HG02884 (cell line): ENCODE measurements around the gene ATXN3L.
"Not testable (repeated sequence)": the region's sequence is repeated elsewhere in the genome, so short reads cannot be mapped to it uniquely, and the experiment has no call there.

ENCODE experiments used
- ATAC-seq: cut with Tn5 transposase; IDR thresholded peaks from one replicate; pipeline ENCODE4 v1.9.1; 2021; ENCODE audit warnings: mild to moderate bottlenecking, moderate library complexity; ENCODE audit not compliant: unreplicated experiment

Gene ATXN3L

GRCh38 chrX:13307041-13307440 lies 12.8 kb downstream of the ATXN3L start:
- ATAC-seq: no peak

GRCh38 chrX:13305108-13305507 lies 14.7 kb downstream of the ATXN3L start:
- ATAC-seq: no peak

GRCh38 chrX:13304052-13304451 lies 15.8 kb downstream of the ATXN3L start:
- ATAC-seq: no peak

GRCh38 chrX:13303248-13303647 lies 16.6 kb downstream of the ATXN3L start:
- ATAC-seq: not testable (repeated sequence)

GRCh38 chrX:13298836-13299235 lies 21.0 kb downstream of the ATXN3L start:
- no peak for ATAC-seq

- no peak for ATAC-seq
These were observed 24.0 kb downstream of the ATXN3L start for GRCh38 chrX:13295841-13296240.

- no peak for ATAC-seq
These were observed 26.2 kb downstream of the ATXN3L start for GRCh38 chrX:13293700-13294099.

- no peak for ATAC-seq
These were observed 28.8 kb downstream of the ATXN3L start for GRCh38 chrX:13290891-13291614.

- ATAC-seq: no peak
These were observed 31.2 kb downstream of the ATXN3L start for GRCh38 chrX:13288671-13289070.

GRCh38 chrX:13287816-13288215 lies 32.0 kb downstream of the ATXN3L start:
- no peak for ATAC-seq

GRCh38 chrX:13285693-13286092 lies 34.2 kb downstream of the ATXN3L start:
- ATAC-seq: no peak

GRCh38 chrX:13285229-13285628 lies 34.6 kb downstream of the ATXN3L start:
- ATAC-seq: no peak

- ATAC-seq: no peak
These were observed 35.3 kb downstream of the ATXN3L start for GRCh38 chrX:13284570-13284969.

GRCh38 chrX:13283950-13284546 lies 35.8 kb downstream of the ATXN3L start:
- no peak for ATAC-seq

- no peak for ATAC-seq
These were observed 36.3 kb downstream of the ATXN3L start for GRCh38 chrX:13283512-13283911.

GRCh38 chrX:13281289-13281688 lies 38.6 kb downstream of the ATXN3L start:
- no peak for ATAC-seq

GRCh38 chrX:13279279-13280018 lies 40.4 kb downstream of the ATXN3L start:
- no peak for ATAC-seq

- ATAC-seq: no peak
These were observed 42.3 kb downstream of the ATXN3L start for GRCh38 chrX:13277539-13277938.

GRCh38 chrX:13276991-13277390 lies 42.9 kb downstream of the ATXN3L start:
- no peak for ATAC-seq

GRCh38 chrX:13275031-13275430 lies 44.8 kb downstream of the ATXN3L start:
- no peak for ATAC-seq

- ATAC-seq: no peak
These were observed 47.4 kb downstream of the ATXN3L start for GRCh38 chrX:13272426-13272825.

GRCh38 chrX:13271511-13271910 lies 48.3 kb downstream of the ATXN3L start:
- ATAC-seq: no peak
